Upper lobe of left lung (tissue), 6 donors: Measurements from ENCODE around the gene AGAP1. TPM values are rescaled to one million over a fixed set of nuclear protein-coding genes. Genes with fewer than 3 reads are reported as not detected.

ENCODE experiments used
- ATAC-seq, 2 donors: fragments of 200-7000 bp; cut with Tn5 transposase; one replicate each; pipeline ENCODE4 v1.9.1; 2022; ENCODE audit warnings: mild to moderate bottlenecking in 2 of 2, moderate library complexity in 2 of 2; ENCODE audit not compliant: low FRiP score in 2 of 2
- DNase-seq, 2 donors: peaks; one replicate each; pipeline ENCODE4 v3.0.0-alpha.2; 2019 to 2020
- H3K27ac ChIP-seq, 4 donors: fragments of 200-600 bp; sonication (generic); one replicate each; pipeline ENCODE4 v1.5.1; 2016 to 2019
- H3K27me3 ChIP-seq, 4 donors: fragments of 200-600 bp; sonication (generic); one replicate each; pipeline ENCODE4 v1.5.1; 2017 to 2019
- H3K36me3 ChIP-seq, 4 donors: fragments of 200-600 bp; sonication (generic); one replicate each; pipeline ENCODE4 v1.5.1; 2016 to 2019
- H3K4me1 ChIP-seq, 4 donors: fragments of 200-600 bp; sonication (generic); one replicate each; pipeline ENCODE4 v1.5.1; 2018 to 2019
- H3K4me3 ChIP-seq, 4 donors: fragments of 200-600 bp; sonication (generic); one replicate each; pipeline ENCODE4 v1.5.1; 2017 to 2019; ENCODE audit warnings: mild to moderate bottlenecking in 2 of 4, moderate library complexity in 1 of 4
- H3K9me3 ChIP-seq, 4 donors: fragments of 200-600 bp; sonication (generic); one replicate each; pipeline ENCODE4 v1.5.1; 2018 to 2019
- EP300 ChIP-seq, 4 donors: sonication (generic); formaldehyde crosslinking; IDR thresholded peaks; one replicate each; pipeline ENCODE4 v1.5.1; 2017; ENCODE audit warnings: antibody characterized with exemption in 4 of 4, control low read depth in 2 of 4
- POLR2A ChIP-seq, 4 donors: fragments of 450-650 bp; IDR thresholded peaks; one replicate each; pipeline ENCODE4 v1.5.1; 2016 to 2017; ENCODE audit warnings: antibody characterized with exemption in 4 of 4, mild to moderate bottlenecking in 2 of 4
- POLR2AphosphoS5 ChIP-seq, 2 donors: sonication (generic); formaldehyde crosslinking; IDR thresholded peaks; one replicate each; pipeline ENCODE4 v1.5.1; 2017; ENCODE audit warnings: antibody characterized with exemption in 2 of 2
- WGBS, 2 donors: methylation state at CpG; one replicate each; pipeline ENCODE4 v1.1.5; 2017 to 2018; 5-methylcytosine and 5-hydroxymethylcytosine counted together
- total RNA-seq, 6 donors: library from RNA; depleted of rRNA in 4 of 6; stranded (reverse); fragments of >200 nt in 4 of 6; gene quantifications; one replicate each; pipeline versions ENCODE4 v1.1.0 to v1.2.1, GENCODE V29; 2016 to 2021
- TF ChIP-seq, protein P1 (sequence below), 6 experiments: fragments of 450-650 bp in 4 of 6; fragments of 200-600 bp in 2 of 6; sonication (generic) in 2 of 6; IDR thresholded peaks; one replicate each; pipeline ENCODE4 v1.5.1; 2016 to 2019; ENCODE audit warnings: antibody characterized with exemption in 6 of 6
- donor health status: DM: no; HTN: no; CAD: no; lungs with moderate emphysema.
- donor health status: DM: no; HTN: yes; CAD: no; lungs with severe emphysema.

Gene AGAP1
- total RNA-seq, 6 donors from 2014 or later = 25.5 to 45.1 (median 30.7) TPM

DNA sequence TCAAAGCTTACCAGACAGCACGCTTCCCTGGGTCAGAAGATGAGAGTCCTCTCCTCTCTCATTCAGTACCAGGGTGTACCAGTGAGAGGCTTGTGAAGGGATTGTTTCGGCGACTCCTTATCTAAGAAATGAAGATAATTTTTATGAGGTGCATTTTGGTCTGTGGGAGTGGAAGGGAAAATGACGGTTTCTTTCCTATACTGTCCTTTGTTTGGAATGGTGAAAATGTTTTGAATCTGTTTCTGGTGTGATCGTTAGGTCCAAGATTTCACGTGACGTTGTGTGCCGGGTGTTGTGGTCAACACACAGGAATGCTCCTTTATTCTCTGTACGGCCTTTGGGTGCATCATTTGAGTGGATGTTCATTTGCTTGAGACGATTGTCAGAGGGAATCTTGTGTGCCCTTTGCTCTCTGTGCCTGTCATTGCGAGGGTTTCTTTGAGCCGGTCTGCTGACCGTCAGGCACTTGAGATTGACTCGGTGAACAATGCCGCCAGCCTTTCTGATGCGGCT lies 183.5 kb downstream of the AGAP1 start:
- TF ChIP-seq, protein P1, sequence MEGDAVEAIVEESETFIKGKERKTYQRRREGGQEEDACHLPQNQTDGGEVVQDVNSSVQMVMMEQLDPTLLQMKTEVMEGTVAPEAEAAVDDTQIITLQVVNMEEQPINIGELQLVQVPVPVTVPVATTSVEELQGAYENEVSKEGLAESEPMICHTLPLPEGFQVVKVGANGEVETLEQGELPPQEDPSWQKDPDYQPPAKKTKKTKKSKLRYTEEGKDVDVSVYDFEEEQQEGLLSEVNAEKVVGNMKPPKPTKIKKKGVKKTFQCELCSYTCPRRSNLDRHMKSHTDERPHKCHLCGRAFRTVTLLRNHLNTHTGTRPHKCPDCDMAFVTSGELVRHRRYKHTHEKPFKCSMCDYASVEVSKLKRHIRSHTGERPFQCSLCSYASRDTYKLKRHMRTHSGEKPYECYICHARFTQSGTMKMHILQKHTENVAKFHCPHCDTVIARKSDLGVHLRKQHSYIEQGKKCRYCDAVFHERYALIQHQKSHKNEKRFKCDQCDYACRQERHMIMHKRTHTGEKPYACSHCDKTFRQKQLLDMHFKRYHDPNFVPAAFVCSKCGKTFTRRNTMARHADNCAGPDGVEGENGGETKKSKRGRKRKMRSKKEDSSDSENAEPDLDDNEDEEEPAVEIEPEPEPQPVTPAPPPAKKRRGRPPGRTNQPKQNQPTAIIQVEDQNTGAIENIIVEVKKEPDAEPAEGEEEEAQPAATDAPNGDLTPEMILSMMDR (IDR thresholded peaks at IDR 0.05) = no peak
- TF ChIP-seq EP300 (IDR thresholded peaks at IDR 0.05) (no peak), POLR2AphosphoS5 (IDR thresholded peaks at IDR 0.05) (no peak), POLR2A (IDR thresholded peaks at IDR 0.05) (no peak)
- ATAC-seq (no peak), DNase-seq (no peak)
- H3K27me3 ChIP-seq = no peaks in the 10 kb centered on the region
- WGBS, 2 donors = 90 to 93% methylated on average over 14 to 16 of the region's 16 CpGs
- H3K4me1 ChIP-seq = peaks cover 0 to 4% (median 0%) of the 10 kb centered on the region in 4 donors
- no peak overlapping the region for H3K27ac ChIP-seq
- H3K9me3 ChIP-seq = no peaks in the 10 kb centered on the region
- no peak overlapping the region for H3K4me3 ChIP-seq
- H3K36me3 ChIP-seq = no peaks in the 10 kb centered on the region

DNA sequence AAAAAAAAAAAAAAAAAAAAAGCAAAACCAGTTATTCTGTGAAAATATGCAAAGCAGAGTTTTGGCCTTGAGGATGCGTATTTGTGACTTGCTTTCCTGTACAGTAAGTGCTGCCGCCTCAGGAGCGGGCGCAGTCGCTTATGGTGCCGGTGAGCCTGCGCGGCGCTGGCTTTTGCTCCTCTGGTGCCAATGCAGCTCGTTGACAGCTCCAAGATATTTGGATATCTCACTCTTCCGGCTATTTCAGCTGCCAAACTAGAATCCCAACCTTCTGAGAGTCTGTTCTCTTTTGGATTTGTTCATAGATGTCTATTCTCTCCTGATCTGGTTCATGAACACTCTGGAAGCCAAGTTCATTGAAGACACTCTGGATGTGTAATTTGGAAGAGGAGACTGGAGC lies 184.1 kb downstream of the AGAP1 start:
- WGBS, 2 donors = 92 to 96% methylated on average over 11 of the region's 11 CpGs
- H3K4me3 ChIP-seq = no peak overlapping the region
- no peaks in the 10 kb centered on the region for H3K36me3 ChIP-seq
- TF ChIP-seq POLR2A (IDR thresholded peaks at IDR 0.05) = no peak
- H3K27ac ChIP-seq = no peak overlapping the region
- peak in 1 of 2 donors; percentile 63 for DNase-seq
- no peak for ATAC-seq
- no peaks in the 10 kb centered on the region for H3K27me3 ChIP-seq
- H3K9me3 ChIP-seq = no peaks in the 10 kb centered on the region
- H3K4me1 ChIP-seq = peaks cover 0 to 4% (median 0%) of the 10 kb centered on the region in 4 donors

DNA sequence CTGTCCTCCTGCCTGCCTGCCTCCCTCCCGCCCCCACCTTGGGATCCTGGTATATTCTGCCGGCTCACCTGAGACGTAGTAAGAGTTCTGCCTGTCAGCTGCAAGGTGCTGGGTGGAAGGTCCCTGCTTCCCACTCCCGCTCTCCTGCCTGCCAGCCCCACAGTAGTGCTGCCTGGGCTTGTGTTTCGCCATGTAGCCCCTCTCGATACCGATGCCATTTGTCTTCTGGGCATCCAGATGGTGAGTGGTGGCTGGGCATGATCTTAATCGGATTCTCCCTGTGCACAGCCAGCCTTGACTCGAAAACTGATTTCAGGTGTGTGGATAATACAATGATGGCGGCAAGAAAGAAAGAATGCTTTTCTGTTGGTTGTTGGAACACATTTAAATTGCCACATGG lies 184.9 kb downstream of the AGAP1 start:
- H3K36me3 ChIP-seq = no peaks in the 10 kb centered on the region
- no peaks in the 10 kb centered on the region for H3K27me3 ChIP-seq
- no peak for DNase-seq
- H3K9me3 ChIP-seq = no peaks in the 10 kb centered on the region
- TF ChIP-seq POLR2AphosphoS5 (IDR thresholded peaks at IDR 0.05) = no peak
- TF ChIP-seq POLR2A (IDR thresholded peaks at IDR 0.05) = no peak
- TF ChIP-seq, protein P1 (IDR thresholded peaks at IDR 0.05) = no peak
- no peak for TF ChIP-seq EP300 (IDR thresholded peaks at IDR 0.05)
- ATAC-seq = no peak
- WGBS, 2 donors = 94 to 96% methylated on average over 10 of the region's 10 CpGs
- no peak overlapping the region for H3K4me3 ChIP-seq
- peaks cover 0 to 4% (median 0%) of the 10 kb centered on the region in 4 donors for H3K4me1 ChIP-seq
- H3K27ac ChIP-seq = no peak overlapping the region

DNA sequence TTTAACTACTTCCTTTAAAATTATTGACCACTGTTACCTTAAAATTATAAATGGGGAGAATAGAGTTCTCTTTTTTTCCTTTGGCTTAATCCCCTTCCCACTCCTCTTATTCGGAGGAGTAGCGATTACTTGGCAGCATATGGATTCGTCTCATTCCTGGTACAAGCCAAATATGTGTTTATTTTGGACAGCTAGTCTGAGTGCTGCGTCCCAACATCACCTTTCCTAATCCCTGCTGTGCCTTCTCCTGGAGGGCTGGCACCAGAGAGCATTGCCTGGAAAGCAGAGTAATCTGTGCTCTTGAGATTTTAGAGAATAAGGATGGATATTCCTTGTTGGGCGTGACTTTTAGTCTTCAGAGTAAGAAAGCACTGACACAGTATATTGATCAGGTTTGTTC lies 185.6 kb downstream of the AGAP1 start:
- ATAC-seq (no peak), DNase-seq (no peak)
- H3K4me3 ChIP-seq = no peak overlapping the region
- peaks cover 0 to 4% (median 0%) of the 10 kb centered on the region in 4 donors for H3K4me1 ChIP-seq
- no peaks in the 10 kb centered on the region for H3K36me3 ChIP-seq
- no peaks in the 10 kb centered on the region for H3K9me3 ChIP-seq
- no peak overlapping the region for H3K27ac ChIP-seq
- 58 to 60% methylated on average over 5 of the region's 5 CpGs for WGBS, 2 donors
- TF ChIP-seq, protein P1 (IDR thresholded peaks at IDR 0.05) = no peak
- TF ChIP-seq POLR2AphosphoS5 (IDR thresholded peaks at IDR 0.05) = no peak
- no peak for TF ChIP-seq EP300 (IDR thresholded peaks at IDR 0.05)
- no peak for TF ChIP-seq POLR2A (IDR thresholded peaks at IDR 0.05)
- H3K27me3 ChIP-seq = no peaks in the 10 kb centered on the region

DNA sequence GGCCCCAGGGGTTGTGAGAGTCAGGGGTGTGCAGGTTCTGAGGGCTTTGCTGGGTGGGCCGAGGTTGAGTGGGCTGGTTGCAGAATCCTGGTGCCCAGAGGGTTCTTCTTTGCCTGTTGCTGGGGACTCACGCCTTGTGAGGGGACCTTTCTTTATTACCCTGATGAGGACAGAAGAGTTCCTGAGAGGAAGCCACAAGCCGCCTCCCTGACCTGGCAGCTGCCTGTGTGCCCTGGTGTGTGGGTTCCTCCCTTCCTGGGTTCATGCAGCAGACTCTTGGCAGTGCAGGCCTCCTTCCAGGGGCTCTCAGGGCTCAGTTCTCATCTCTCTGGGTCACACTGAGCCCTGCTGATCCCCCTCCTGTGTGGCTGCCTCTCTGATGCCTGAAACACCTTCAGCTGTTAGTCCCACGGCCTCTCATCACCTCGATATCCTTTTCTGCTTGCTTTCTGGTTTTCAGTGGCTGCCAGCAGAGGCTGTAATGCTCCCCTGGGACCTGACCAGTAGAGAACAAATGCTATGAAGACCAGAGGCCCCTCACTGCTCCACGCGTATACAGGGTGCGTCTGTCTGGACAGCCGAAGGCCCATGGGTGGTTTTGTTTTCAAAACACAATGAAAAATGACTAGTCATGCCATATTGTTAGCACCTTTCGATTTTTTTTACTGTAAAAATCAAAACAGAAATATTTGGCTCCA lies 191.3 kb downstream of the AGAP1 start:
- Histone ChIP-seq H3K9me3 (no peaks in the 10 kb centered on the region), H3K27ac (no peak overlapping the region), H3K36me3 (no peaks in the 10 kb centered on the region), H3K4me3 (no peak overlapping the region), H3K4me1 (peaks cover 7 to 18% (median 12%) of the 10 kb centered on the region in 4 donors), H3K27me3 (no peaks in the 10 kb centered on the region)
- ATAC-seq = peak in 1 of 2 donors; percentile 50
- no peak for DNase-seq
- no peak for TF ChIP-seq POLR2A (IDR thresholded peaks at IDR 0.05)
- TF ChIP-seq POLR2AphosphoS5 (IDR thresholded peaks at IDR 0.05) = no peak
- TF ChIP-seq, protein P1 (IDR thresholded peaks at IDR 0.05) = no peak
- no peak for TF ChIP-seq EP300 (IDR thresholded peaks at IDR 0.05)
- WGBS, 2 donors = 70 to 71% methylated on average over 9 to 10 of the region's 10 CpGs
